ENCODE measurements around the gene REM1. TPM values are rescaled to one million over a fixed set of nuclear protein-coding genes. Genes with fewer than 3 reads are reported as not detected.
"Not testable (repeated sequence)": the region's sequence is repeated elsewhere in the genome, so short reads cannot be mapped to it uniquely, and the experiment has no call there.

The REM1 gene
- total RNA-seq, 1 donor from 2014 or later = 2.8 TPM

- Mint-ChIP-seq H3K4me3 (ENCODE audit: unreplicated experiment) (no peak overlapping the region), H3K27me3 (ENCODE audit: unreplicated experiment) (no peaks in the 10 kb centered on the region), H3K36me3 (ENCODE audit: unreplicated experiment) (no peaks in the 10 kb centered on the region), H3K27ac (ENCODE audit: unreplicated experiment) (no peak overlapping the region), H3K4me1 (ENCODE audit: low read depth, unreplicated experiment) (peaks cover 1% of the 10 kb centered on the region), H3K9me3 (ENCODE audit: unreplicated experiment) (peaks cover 6% of the 10 kb centered on the region)
- TF ChIP-seq CTCF (IDR thresholded peaks at IDR 0.05; ENCODE audit: partially characterized antibody, unreplicated experiment) = no peak
- no peak for DNase-seq
Measured at GRCh38 chr20:31516166-31516565, 41.1 kb downstream of the REM1 start.

GRCh38 chr20:31516651-31517050 is 41.6 kb downstream of the REM1 start:
- Mint-ChIP-seq H3K4me1 (ENCODE audit: low read depth, unreplicated experiment) (peaks cover 1% of the 10 kb centered on the region), H3K36me3 (ENCODE audit: unreplicated experiment) (no peaks in the 10 kb centered on the region), H3K9me3 (ENCODE audit: unreplicated experiment) (peaks cover 6% of the 10 kb centered on the region), H3K4me3 (ENCODE audit: unreplicated experiment) (no peak overlapping the region), H3K27me3 (ENCODE audit: unreplicated experiment) (no peaks in the 10 kb centered on the region), H3K27ac (ENCODE audit: unreplicated experiment) (no peak overlapping the region)
- no peak for TF ChIP-seq CTCF (IDR thresholded peaks at IDR 0.05; ENCODE audit: partially characterized antibody, unreplicated experiment)
- no peak for DNase-seq

GRCh38 chr20:31517373-31517772 is 42.3 kb downstream of the REM1 start:
- Mint-ChIP-seq H3K36me3 (ENCODE audit: unreplicated experiment) (no peaks in the 10 kb centered on the region), H3K4me3 (ENCODE audit: unreplicated experiment) (no peak overlapping the region), H3K27ac (ENCODE audit: unreplicated experiment) (no peak overlapping the region), H3K27me3 (ENCODE audit: unreplicated experiment) (no peaks in the 10 kb centered on the region), H3K9me3 (ENCODE audit: unreplicated experiment) (peaks cover 4% of the 10 kb centered on the region), H3K4me1 (ENCODE audit: low read depth, unreplicated experiment) (peaks cover 1% of the 10 kb centered on the region)
- DNase-seq = peak; percentile 80
- TF ChIP-seq CTCF (IDR thresholded peaks at IDR 0.05; ENCODE audit: partially characterized antibody, unreplicated experiment) = no peak

- H3K27ac Mint-ChIP-seq (ENCODE audit: unreplicated experiment); DNase-seq; H3K36me3 Mint-ChIP-seq (ENCODE audit: unreplicated experiment): not testable (repeated sequence)
Measured at GRCh38 chr20:31521267-31521666, 46.2 kb downstream of the REM1 start.

GRCh38 chr20:31522731-31523130 is 47.6 kb downstream of the REM1 start:
- H3K4me3 Mint-ChIP-seq (ENCODE audit: unreplicated experiment) = no peak overlapping the region
- peaks cover 10% of the 10 kb centered on the region for H3K4me1 Mint-ChIP-seq (ENCODE audit: low read depth, unreplicated experiment)
- peaks cover 5% of the 10 kb centered on the region for H3K36me3 Mint-ChIP-seq (ENCODE audit: unreplicated experiment)
- no peaks in the 10 kb centered on the region for H3K27me3 Mint-ChIP-seq (ENCODE audit: unreplicated experiment)
- TF ChIP-seq CTCF (IDR thresholded peaks at IDR 0.05; ENCODE audit: partially characterized antibody, unreplicated experiment) = no peak
- H3K27ac Mint-ChIP-seq (ENCODE audit: unreplicated experiment) = no peak overlapping the region
- DNase-seq = no peak
- H3K9me3 Mint-ChIP-seq (ENCODE audit: unreplicated experiment) = peaks cover 3% of the 10 kb centered on the region

More at GRCh38 chr20:31521267-31521666, 46.2 kb downstream of the REM1 start:
- H3K4me3 Mint-ChIP-seq (ENCODE audit: unreplicated experiment); H3K9me3 Mint-ChIP-seq (ENCODE audit: unreplicated experiment); H3K4me1 Mint-ChIP-seq (ENCODE audit: low read depth, unreplicated experiment); H3K27me3 Mint-ChIP-seq (ENCODE audit: unreplicated experiment): not testable (repeated sequence)

Measured in glutamatergic neuron (in vitro differentiated cells).